ENCODE results near the gene PCBP3.
A peak's percentile ranks its signal among the peaks of the same experiment; 100 is the strongest.

The PCBP3 gene

DNA sequence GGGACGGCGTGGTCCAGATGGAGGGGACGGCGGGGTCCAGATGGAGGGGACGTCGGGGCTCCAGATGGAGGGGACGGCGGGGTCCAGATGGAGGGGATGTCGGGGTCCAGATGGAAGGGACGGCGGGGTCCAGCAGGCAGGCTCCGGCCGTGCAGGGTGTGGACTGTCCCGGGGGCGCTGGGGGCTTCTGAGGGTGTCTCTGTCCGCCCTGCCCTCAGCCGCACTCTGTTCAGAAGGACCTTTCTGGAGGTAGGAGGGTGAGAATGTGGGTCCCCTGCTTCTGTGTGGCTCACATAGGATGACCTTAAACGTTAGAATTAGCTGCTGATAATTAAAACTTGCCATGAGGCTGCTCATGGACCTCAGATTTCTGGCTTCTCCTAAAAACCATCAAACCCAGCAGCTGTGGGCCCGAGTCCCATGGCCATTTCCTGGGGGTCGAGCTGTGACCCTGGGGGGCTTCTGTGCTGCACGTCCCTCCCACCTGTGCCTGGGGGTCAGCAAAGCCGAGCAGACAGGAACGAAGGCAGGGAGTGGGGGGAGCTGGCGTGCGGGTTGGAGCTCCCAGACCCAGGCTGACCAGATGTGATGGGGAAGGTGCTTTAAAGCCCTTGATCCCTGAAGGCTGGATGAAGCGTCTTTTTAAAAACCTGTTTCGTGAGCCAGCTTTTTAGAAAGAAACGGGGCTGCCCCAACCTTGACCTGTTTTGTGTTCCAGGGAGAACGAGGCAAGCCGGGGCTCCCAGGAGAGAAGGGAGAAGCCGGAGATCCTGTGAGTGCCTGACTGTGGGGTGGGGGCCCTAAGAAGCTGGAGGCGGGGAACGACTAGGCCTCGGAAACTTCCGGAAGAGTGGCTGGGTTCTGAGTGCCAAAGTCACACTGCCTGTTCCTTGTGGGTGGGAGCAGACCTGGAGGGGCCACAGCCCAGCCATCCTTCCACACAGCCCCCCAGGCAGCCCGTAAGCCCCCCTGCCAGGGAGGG lies 345.1 kb downstream of the PCBP3 start:
- DNase-seq = peak; percentile 1

GRCh38 chr21:45989355-45990048 lies 346.0 kb downstream of the PCBP3 start:
- DNase-seq = no peak

GRCh38 chr21:45990049-45990711 lies 346.7 kb downstream of the PCBP3 start:
- DNase-seq = no peak

DNA sequence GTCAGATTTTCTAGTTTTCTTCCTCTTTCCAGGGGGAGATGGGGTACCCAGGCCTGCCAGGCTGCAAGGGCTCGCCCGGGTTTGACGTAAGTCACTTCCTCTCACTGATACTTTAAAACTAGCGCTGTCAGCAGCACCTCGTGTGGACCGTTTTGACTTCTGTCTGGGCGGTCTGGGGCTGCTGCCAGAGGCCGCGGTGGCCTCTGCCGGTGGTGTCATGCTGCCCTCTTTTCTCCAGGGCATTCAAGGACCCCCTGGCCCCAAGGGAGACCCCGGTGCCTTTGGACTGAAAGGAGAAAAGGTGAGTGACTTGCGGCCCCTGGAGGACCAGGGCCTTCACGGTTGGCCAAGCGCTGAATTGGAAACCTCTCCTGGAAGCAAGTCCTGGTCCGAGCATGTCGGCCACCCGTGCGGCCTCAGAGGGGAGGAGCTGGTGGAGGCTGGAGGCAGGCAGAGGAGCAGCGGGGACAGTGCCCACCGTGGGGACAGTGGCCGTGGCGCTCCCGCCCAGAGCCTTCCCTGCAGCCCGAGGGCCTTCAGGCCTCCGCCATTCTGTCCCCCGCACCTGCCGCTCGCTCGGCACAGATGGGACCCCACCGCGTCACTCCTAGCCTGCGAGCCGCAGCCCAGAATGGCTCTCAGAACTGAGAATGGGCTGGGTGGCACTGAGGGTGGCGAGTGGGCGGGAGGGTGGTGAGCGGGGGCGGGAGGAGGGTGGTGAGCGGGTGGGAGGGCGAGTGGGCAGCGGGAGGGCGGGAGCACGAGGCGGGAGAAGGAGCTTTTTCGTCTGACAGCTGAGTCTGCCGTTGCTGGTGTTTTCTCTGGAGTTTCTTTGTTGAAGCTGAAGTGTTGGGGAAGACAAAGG lies 347.4 kb downstream of the PCBP3 start:
- DNase-seq = no peak

- peak; percentile 0 for DNase-seq
These were observed 348.2 kb downstream of the PCBP3 start for GRCh38 chr21:45991606-45992300.

Measured in stimulated activated CD4-positive, alpha-beta T cell treated with anti-CD3 and anti-CD28 coated beads, Interleukin-15, amount 100 ng/mL, for 24 hours (primary cell).